LNCAP (cell line): ENCODE results near the gene PHLDA3.

Experiments
- CTCF ChIP-seq: fragments of 450-650 bp; IDR thresholded peaks from 2 replicates; pipeline ENCODE4 v1.5.1; 2017; ENCODE audit warnings: mild to moderate bottlenecking

Gene PHLDA3

GRCh38 chr1:201501812-201502510, 33.0 kb upstream of the PHLDA3 start:
- TF ChIP-seq CTCF = no peak

GRCh38 chr1:201501144-201501543, 32.2 kb upstream of the PHLDA3 start:
- no peak for TF ChIP-seq CTCF

GRCh38 chr1:201500670-201501120, 31.7 kb upstream of the PHLDA3 start:
- no peak for TF ChIP-seq CTCF

GRCh38 chr1:201499795-201500669, 31.0 kb upstream of the PHLDA3 start:
- TF ChIP-seq CTCF = no peak

- no peak for TF ChIP-seq CTCF
Observed at GRCh38 chr1:201499191-201499590, 30.2 kb upstream of the PHLDA3 start.

- TF ChIP-seq CTCF = no peak
Observed at GRCh38 chr1:201498621-201499020, 29.6 kb upstream of the PHLDA3 start.

- no peak for TF ChIP-seq CTCF
Observed at GRCh38 chr1:201497935-201498509, 29.0 kb upstream of the PHLDA3 start.
